ENCODE data around the gene TCF15.

GRCh38 chr20:617934-618690 is 8.0 kb upstream of the TCF15 start:
- TF ChIP-seq CTCF (IDR thresholded peaks at IDR 0.05) (no peak), POLR2A (IDR thresholded peaks at IDR 0.05) (no peak)
